GM21360 (cell line): ENCODE results near the gene COA8.
"Not testable (repeated sequence)": the region's sequence is repeated elsewhere in the genome, so short reads cannot be mapped to it uniquely, and the experiment has no call there.

Experiments used
- ATAC-seq: cut with Tn5 transposase; IDR thresholded peaks from one replicate; pipeline ENCODE4 v1.9.1; 2021; ENCODE audit warnings: mild to moderate bottlenecking, moderate library complexity; ENCODE audit not compliant: unreplicated experiment

COA8 gene

GRCh38 chr14:103525430-103526246 lies 37.1 kb upstream of the COA8 start:
- not testable (repeated sequence) for ATAC-seq

- ATAC-seq: no peak
Observed at GRCh38 chr14:103526247-103526913, 36.4 kb upstream of the COA8 start.

DNA sequence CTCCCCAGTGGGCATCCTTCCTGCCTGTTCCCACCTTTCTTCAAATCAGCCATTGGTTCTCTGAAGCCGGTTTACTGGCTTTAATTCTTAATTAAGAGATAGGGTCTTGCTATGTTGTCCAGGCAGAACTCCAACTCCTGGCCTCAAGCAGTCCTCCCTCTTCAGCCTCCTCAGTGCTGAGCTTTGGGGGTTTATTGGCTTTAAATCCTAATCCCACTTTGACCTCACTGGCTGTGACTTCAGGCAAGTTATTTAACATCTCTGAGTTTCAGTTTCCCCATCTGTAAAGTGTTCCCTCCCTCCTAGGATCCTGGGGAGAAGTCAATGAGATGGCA lies 35.9 kb upstream of the COA8 start:
- ATAC-seq: no peak

DNA sequence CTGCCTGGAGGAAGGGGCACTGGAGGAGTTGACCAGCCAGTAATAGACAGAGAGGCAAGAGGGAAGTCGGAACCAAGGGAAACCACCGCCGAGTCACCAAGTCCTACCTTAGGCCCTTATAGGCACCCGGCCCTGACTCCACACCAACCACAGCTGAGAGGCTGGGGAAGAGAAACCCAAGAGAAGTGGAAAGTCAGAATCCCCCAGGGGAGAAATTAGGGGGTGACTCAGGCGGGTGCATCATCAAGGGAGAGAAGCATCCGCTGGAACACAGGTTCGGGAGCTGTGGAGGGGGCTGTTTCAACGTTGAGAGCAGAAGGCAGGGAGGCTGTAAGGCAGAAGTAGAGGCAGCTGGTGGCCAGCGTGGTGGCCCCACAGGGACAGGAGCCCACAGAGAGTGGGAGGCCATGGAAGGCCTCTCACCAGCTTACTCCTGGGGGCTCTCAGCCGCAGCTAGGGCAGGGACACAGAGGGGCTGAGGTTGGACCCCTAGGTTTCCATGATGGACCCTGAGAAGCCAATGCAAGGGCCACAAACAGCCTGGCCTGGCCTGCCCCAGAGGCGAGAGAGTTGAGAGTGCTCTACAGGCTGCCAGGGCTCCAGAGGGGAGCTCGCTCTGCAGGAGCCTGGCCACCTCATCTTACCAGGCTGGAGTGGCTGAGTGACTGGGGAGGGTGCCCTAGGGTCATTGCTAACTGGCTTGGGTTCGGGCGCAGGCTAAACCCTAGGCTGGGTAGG lies 35.2 kb upstream of the COA8 start:
- peak; percentile 50 for ATAC-seq

GRCh38 chr14:103528146-103528586 lies 34.6 kb upstream of the COA8 start:
- ATAC-seq: no peak

DNA sequence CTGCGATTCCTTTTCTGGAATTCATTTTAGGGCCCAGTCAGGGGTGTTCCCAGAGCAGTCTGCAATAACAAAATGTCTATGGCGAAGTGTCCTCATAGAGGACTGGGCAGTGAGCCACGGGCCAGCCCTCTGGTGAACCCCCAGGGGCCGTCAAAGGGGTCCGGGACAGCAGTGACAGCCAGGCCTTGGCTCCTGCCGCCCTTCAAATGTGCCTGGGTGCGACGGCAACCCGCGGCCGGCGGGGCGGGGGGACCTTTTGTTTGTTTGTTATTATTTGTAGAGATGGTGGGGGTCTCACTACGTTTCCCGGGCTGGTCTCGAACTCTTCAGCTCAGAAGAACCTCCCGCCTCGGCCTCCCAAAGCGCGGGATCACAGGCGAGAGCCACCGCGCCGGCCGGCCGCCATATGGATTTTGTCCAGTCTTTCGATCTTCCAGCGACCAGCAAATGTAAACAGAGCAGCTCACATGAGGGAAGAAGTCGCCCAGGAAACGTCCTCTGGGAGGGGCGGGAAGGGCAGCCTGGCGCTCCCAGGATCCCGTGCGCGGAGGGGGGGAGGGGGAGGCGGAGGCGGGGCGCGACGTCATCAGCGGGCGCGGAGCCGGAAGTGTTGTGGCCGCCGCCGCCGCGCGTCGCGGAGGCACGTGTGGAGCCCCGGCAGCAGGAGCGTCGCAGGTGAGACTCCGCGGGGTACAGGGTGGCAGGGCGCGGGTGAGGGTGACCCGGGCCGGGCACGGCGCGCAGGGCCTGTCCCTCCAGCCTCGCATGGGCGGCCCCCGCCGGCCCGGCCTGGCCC lies 34.0 kb upstream of the COA8 start, which contains the start of gene TRMT61A:
Gene TRMT61A, plus strand, starts transcription at position 610 of the 796 bp plus-strand sequence. CDS start 783 bp downstream, outside the sequence.
- no peak for ATAC-seq

GRCh38 chr14:103529383-103530365 lies 33.1 kb upstream of the COA8 start:
- ATAC-seq: no peak

- no peak for ATAC-seq
Observed at GRCh38 chr14:103530390-103530789, 32.4 kb upstream of the COA8 start.

GRCh38 chr14:103530831-103531230 lies 31.9 kb upstream of the COA8 start:
- ATAC-seq: no peak

GRCh38 chr14:103531421-103532215 lies 31.1 kb upstream of the COA8 start:
- no peak for ATAC-seq

GRCh38 chr14:103532216-103533136 lies 30.3 kb upstream of the COA8 start:
- no peak for ATAC-seq

DNA sequence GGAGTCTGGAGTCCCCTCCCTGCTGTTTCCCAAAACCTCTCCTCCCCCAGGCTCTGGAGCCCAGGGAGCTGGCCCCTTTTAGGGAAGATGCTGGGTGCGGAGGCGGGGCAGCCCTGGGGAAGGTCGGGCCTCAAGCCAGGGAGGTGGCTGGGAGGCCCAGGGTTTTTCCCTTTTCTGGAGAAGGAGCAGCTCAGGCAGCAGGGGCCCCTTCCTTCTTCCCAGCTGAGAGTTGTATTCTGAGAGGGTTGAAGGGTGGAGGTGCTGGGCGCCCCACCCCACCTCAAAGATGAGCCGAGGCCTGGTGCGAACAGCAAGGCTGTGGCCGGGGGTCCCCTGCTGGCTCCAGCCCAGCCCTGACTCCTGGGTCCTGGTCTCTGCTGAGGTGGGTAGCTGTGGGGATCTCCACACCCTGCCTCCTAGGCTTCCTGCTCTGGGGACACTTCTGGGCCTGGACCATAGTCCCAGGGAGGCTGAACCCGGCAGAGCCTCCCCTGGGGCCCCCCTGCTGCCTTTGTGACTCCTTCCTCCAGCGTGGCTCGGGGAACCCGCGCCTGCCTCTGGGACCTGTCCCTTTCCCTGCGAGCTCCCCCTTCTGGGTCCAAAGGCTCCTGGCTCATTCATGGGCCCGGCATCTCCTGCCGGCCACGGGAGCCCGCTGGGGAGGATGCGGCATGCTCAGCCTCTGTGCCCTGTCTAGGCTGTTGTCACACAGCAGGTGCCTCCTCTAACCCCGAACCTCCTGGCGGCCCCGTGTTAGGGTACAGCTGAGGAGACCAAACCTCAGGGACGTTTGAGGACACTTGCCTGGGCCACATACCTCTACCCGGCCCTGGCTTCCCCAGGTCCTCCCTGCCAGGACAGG lies 29.4 kb upstream of the COA8 start:
- no peak for ATAC-seq

DNA sequence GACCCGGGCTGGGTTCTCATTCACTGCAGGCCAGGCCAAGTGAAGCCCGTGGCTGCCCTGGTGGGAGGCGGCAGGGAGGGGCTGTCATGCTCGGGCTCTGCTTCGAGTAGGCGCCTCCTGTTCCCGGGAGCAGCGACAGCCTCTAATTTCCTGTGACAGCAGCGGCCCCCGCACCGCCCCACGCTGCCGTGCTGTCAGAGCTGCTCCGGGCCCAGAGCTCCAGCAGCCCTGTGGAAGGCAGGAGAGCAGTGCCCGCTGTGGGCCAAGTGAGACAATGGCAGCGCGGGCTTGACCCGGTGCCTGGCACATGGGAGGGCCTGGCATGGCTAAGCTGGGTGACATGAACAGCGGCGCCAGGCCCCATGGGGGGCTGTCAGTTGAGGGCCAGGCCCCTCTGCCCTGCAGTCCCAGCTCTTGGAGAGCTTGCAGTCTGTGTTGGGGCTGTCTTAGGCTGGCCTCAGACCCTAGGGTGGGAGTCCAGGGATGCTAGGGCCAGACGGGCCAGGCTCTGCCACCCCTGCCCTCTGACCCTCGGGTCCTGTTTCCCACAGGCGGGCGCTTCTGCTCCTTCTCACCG lies 28.7 kb upstream of the COA8 start:
- no peak for ATAC-seq

GRCh38 chr14:103534576-103535061 lies 28.1 kb upstream of the COA8 start:
- no peak for ATAC-seq

GRCh38 chr14:103535081-103535890 lies 27.5 kb upstream of the COA8 start:
- no peak for ATAC-seq
